Measurements from ENCODE around the gene RIPOR1.

Gene RIPOR1

DNA sequence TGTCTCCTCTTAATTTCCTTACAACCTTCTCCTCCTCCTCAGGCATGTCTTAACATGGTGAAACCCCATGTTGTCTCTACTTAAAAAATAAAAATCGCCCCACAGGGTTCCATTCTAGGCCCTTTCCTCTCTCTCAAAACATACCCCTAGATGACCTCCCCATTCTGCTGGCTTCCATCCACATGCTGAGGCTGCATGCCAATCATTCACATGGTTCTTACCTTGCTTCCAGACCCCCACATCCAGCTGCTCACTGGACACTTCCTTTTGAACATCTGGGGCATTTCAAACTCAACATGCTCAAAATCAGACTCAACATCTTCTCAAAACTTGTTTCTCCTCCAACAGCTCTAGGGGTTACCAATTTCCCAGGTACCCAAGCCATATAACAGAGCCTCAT is 21.3 kb downstream of the RIPOR1 start:
- Histone ChIP-seq H3K9me3 (ENCODE audit: insufficient read depth, low read depth, low read length) (no peaks in the 10 kb centered on the region), H3K4me1 (ENCODE audit: insufficient read depth, low read length, poor library complexity, severe bottlenecking) (peaks cover 85% of the 10 kb centered on the region), H3F3A (ENCODE audit: low read depth) (peaks cover 18% of the 10 kb centered on the region; the same call in 1 of the 2 replicates), H4K20me1 (ENCODE audit: insufficient read depth, low read length, poor library complexity, severe bottlenecking) (no peaks in the 10 kb centered on the region), H3K9me2 (replicated peaks; ENCODE audit: low read depth, low read length) (no peaks in the 10 kb centered on the region), H2AFZ (ENCODE audit: low read length) (no peak overlapping the region), H3K4me3 (ENCODE audit: low read length, poor library complexity, severe bottlenecking) (peak overlapping the region; percentile 10), H3K27me3 (ENCODE audit: insufficient read depth, low read length, poor library complexity, severe bottlenecking) (no peaks in the 10 kb centered on the region), H3K36me3 (ENCODE audit: insufficient read depth, low read length) (peaks cover 6% of the 10 kb centered on the region; the same call in 1 of the 2 replicates), H3K4me2 (ENCODE audit: low read depth, low read length, poor library complexity, severe bottlenecking) (peak overlapping the region; percentile 99), H3K9ac (ENCODE audit: low read depth, low read length, poor library complexity, severe bottlenecking) (peak overlapping the region; percentile 98), H3K79me2 (ENCODE audit: insufficient read depth, low read length) (peaks cover 68% of the 10 kb centered on the region)
- TF ChIP-seq CTCF (conservative IDR thresholded peaks at IDR 0.05; ENCODE audit: low read length), result no peak
- TF ChIP-seq EZH2phosphoT487 (IDR thresholded peaks at IDR 0.05; ENCODE audit: borderline replicate concordance), result no peak

GRCh38 chr16:67551091-67551490 is 22.5 kb downstream of the RIPOR1 start:
- TF ChIP-seq CTCF (conservative IDR thresholded peaks at IDR 0.05; ENCODE audit: low read length) (no peak), EZH2phosphoT487 (IDR thresholded peaks at IDR 0.05; ENCODE audit: borderline replicate concordance) (no peak)
- Histone ChIP-seq H3K79me2 (ENCODE audit: insufficient read depth, low read length) (peaks cover 62% of the 10 kb centered on the region), H3K4me1 (ENCODE audit: insufficient read depth, low read length, poor library complexity, severe bottlenecking) (peaks cover 92% of the 10 kb centered on the region), H3F3A (ENCODE audit: low read depth) (peaks cover 27% of the 10 kb centered on the region), H3K9me3 (ENCODE audit: insufficient read depth, low read depth, low read length) (no peaks in the 10 kb centered on the region), H3K4me3 (ENCODE audit: low read length, poor library complexity, severe bottlenecking) (no peak overlapping the region), H4K20me1 (ENCODE audit: insufficient read depth, low read length, poor library complexity, severe bottlenecking) (no peaks in the 10 kb centered on the region), H2AFZ (ENCODE audit: low read length) (no peak overlapping the region), H3K4me2 (ENCODE audit: low read depth, low read length, poor library complexity, severe bottlenecking) (no peak overlapping the region), H3K9ac (ENCODE audit: low read depth, low read length, poor library complexity, severe bottlenecking) (no peak overlapping the region), H3K9me2 (replicated peaks; ENCODE audit: low read depth, low read length) (no peaks in the 10 kb centered on the region), H3K27me3 (ENCODE audit: insufficient read depth, low read length, poor library complexity, severe bottlenecking) (no peaks in the 10 kb centered on the region), H3K36me3 (ENCODE audit: insufficient read depth, low read length) (peaks cover 5% of the 10 kb centered on the region; the same call in 1 of the 2 replicates)

DNA sequence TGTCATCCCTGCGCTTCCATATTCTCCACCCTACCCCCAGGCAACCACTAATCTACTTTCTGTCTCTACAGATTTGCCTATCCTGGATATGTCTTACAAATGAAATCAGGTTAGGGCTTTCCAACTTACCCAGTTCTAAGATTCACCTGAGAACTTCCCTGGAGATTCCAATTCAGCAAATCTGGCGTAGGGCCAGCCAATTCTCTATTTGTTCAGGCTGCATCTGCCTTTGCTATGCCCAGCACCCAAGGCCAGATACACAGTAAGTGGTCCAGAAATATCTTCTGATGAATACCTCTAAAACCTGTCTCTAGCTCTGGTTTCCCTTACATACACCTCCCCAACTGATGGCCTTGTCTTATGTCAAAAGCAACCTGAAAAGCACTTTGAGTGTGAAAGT is 23.3 kb downstream of the RIPOR1 start:
- no peaks in the 10 kb centered on the region for H3K9me2 ChIP-seq (replicated peaks; ENCODE audit: low read depth, low read length)
- no peak overlapping the region for H2AFZ ChIP-seq (ENCODE audit: low read length)
- peaks cover 30% of the 10 kb centered on the region for H3F3A ChIP-seq (ENCODE audit: low read depth)
- TF ChIP-seq CTCF (conservative IDR thresholded peaks at IDR 0.05; ENCODE audit: low read length), result no peak
- no peak for TF ChIP-seq EZH2phosphoT487 (IDR thresholded peaks at IDR 0.05; ENCODE audit: borderline replicate concordance)
- peaks cover 5% of the 10 kb centered on the region; the same call in 1 of the 2 replicates for H3K36me3 ChIP-seq (ENCODE audit: insufficient read depth, low read length)
- H4K20me1 ChIP-seq (ENCODE audit: insufficient read depth, low read length, poor library complexity, severe bottlenecking), result no peaks in the 10 kb centered on the region
- peaks cover 92% of the 10 kb centered on the region for H3K4me1 ChIP-seq (ENCODE audit: insufficient read depth, low read length, poor library complexity, severe bottlenecking)
- peak overlapping the region; percentile 84 for H3K4me2 ChIP-seq (ENCODE audit: low read depth, low read length, poor library complexity, severe bottlenecking)
- no peaks in the 10 kb centered on the region for H3K27me3 ChIP-seq (ENCODE audit: insufficient read depth, low read length, poor library complexity, severe bottlenecking)
- H3K9ac ChIP-seq (ENCODE audit: low read depth, low read length, poor library complexity, severe bottlenecking), result peak overlapping the region; percentile 79
- H3K79me2 ChIP-seq (ENCODE audit: insufficient read depth, low read length), result peaks cover 71% of the 10 kb centered on the region
- H3K4me3 ChIP-seq (ENCODE audit: low read length, poor library complexity, severe bottlenecking), result peak overlapping the region; percentile 61
- no peaks in the 10 kb centered on the region for H3K9me3 ChIP-seq (ENCODE audit: insufficient read depth, low read depth, low read length)
